RWPE1 (cell line): ENCODE results near the gene MAT1A.
"Not testable (repeated sequence)": the region's sequence is repeated elsewhere in the genome, so short reads cannot be mapped to it uniquely, and the experiment has no call there.

Experiments used
- CTCF ChIA-PET: fragments of 350-600 bp; sonication (Branson Sonifier 250); formaldehyde crosslinking; extraction: SDS; loops from one replicate; lab custom pipeline; 2021; lab: Yijun Ruan, JAX
- POLR2A ChIA-PET: fragments of 400-600 bp; formaldehyde crosslinking; extraction: SDS; loops from one replicate; lab custom pipeline; 2020; ENCODE audit warnings: antibody characterized with exemption; ENCODE audit not compliant: low non-redundant PET; lab: Yijun Ruan, JAX
- DNase-seq: peaks from one replicate; pipeline ENCODE4 v3.0.0; 2012; ENCODE audit warnings: low spot score
- H3K27ac ChIP-seq: fragments of 450-650 bp; 2 replicates; pipeline ENCODE4 v1.5.1; 2017
- CTCF ChIP-seq: fragments of 450-650 bp; conservative IDR thresholded peaks from 2 replicates; pipeline ENCODE4 v1.5.1; 2017; ENCODE audit warnings: low read depth, mild to moderate bottlenecking

Gene MAT1A

GRCh38 chr10:80315391-80315790 is 25.9 kb upstream of the MAT1A start:
- ChIA-PET CTCF (interaction anchor here (0.6 kb wide), 1 partner anchor 138 kb away, joined by 3 read pairs; no protein-coding TSS in a partner anchor), POLR2A (no interaction called here)
- DNase-seq, result no peak
- TF ChIP-seq CTCF, result no peak
- H3K27ac ChIP-seq, result no peak overlapping the region

- ChIA-PET CTCF (interaction anchor here (0.6 kb wide), 1 partner anchor 25 kb away, joined by 3 read pairs; no protein-coding TSS in a partner anchor), POLR2A (no interaction called here)
- no peak for DNase-seq
- H3K27ac ChIP-seq, result no peak overlapping the region
- TF ChIP-seq CTCF, result no peak
These were observed 24.1 kb upstream of the MAT1A start for GRCh38 chr10:80313523-80313922.

DNA sequence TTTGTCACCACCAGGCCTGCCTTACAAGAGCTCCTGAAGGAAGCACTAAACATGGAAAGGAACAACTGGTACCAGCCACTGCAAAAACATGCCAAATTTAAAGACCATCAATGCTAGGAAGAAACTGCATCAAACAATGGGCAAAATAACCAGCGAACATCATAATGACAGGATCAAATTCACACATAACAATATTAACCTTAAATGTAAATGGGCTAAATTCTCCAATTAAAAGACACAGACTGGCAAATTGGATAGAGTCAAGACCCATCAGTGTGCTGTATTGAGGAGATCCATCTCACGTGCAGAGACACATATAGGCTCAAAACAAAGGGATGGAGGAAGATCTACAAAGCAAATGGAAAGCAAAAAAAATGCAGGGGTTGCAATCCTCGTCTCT is 16.5 kb upstream of the MAT1A start:
- H3K27ac ChIP-seq, CTCF ChIA-PET, DNase-seq, POLR2A ChIA-PET: not testable (repeated sequence)

GRCh38 chr10:80296942-80297341 is 7.5 kb upstream of the MAT1A start:
- POLR2A ChIA-PET, result no interaction called here
- CTCF ChIA-PET, result no interaction called here
- DNase-seq, result no peak
- no peak overlapping the region for H3K27ac ChIP-seq
- no peak for TF ChIP-seq CTCF

- H3K27ac ChIP-seq, result no peak overlapping the region
- no peak for DNase-seq
- ChIA-PET POLR2A (no interaction called here), CTCF (no interaction called here)
- TF ChIP-seq CTCF, result no peak
These were observed 3.3 kb upstream of the MAT1A start for GRCh38 chr10:80292607-80293239.

- TF ChIP-seq CTCF, result no peak
- DNase-seq, result no peak
- POLR2A ChIA-PET, result no interaction called here
- no peak overlapping the region for H3K27ac ChIP-seq
- CTCF ChIA-PET, result interaction anchor here (0.6 kb wide), 1 partner anchor 306 kb away, joined by 3 read pairs; no protein-coding TSS in a partner anchor
These were observed 1.2 kb upstream of the MAT1A start for GRCh38 chr10:80290474-80291220.

- no peak for TF ChIP-seq CTCF
- ChIA-PET CTCF (interaction anchor here (0.6 kb wide), 2 partner anchors 25 to 130 kb away, joined by 3 read pairs; no protein-coding TSS in a partner anchor), POLR2A (no interaction called here)
- DNase-seq, result no peak
- H3K27ac ChIP-seq, result no peak overlapping the region
These were observed 609 bp downstream of the MAT1A start for GRCh38 chr10:80288849-80289248.
